Neuronal stem cell (in vitro differentiated cells): ENCODE measurements around the gene ZNF200.

Experiments
- DNase-seq: peaks from one replicate; pipeline ENCODE4 v3.0.0-alpha.2; 2013; ENCODE audit warnings: low spot score
- H2AFZ ChIP-seq: one replicate; pipeline ENCODE4 v1.6.1; 2013; ENCODE audit warnings: mild to moderate bottlenecking, low read length, inconsistent platforms
- H2AK5ac ChIP-seq: 2 replicates; pipeline ENCODE4 v1.6.1; 2013; ENCODE audit warnings: low read depth, mild to moderate bottlenecking, inconsistent platforms, low read length, moderate library complexity, mixed read lengths
- H2BK120ac ChIP-seq: 2 replicates; pipeline ENCODE4 v1.6.1; 2013; ENCODE audit warnings: low read depth, mild to moderate bottlenecking, inconsistent platforms, low read length, moderate library complexity, mixed read lengths
- H2BK12ac ChIP-seq: one replicate; pipeline ENCODE4 v1.6.1; 2013; ENCODE audit warnings: low read length, inconsistent platforms
- H2BK15ac ChIP-seq: 2 replicates; pipeline ENCODE4 v1.6.1; 2013; ENCODE audit warnings: mild to moderate bottlenecking, low read length, inconsistent platforms, mixed read lengths
- H2BK5ac ChIP-seq: one replicate; pipeline ENCODE4 v1.6.1; 2013; ENCODE audit warnings: inconsistent platforms, mild to moderate bottlenecking, low read length, moderate library complexity
- H3K14ac ChIP-seq: one replicate; pipeline ENCODE4 v1.6.1; 2013; ENCODE audit warnings: low read length, inconsistent platforms
- H3K18ac ChIP-seq: 2 replicates; pipeline ENCODE4 v1.6.1; 2013; ENCODE audit warnings: low read length, inconsistent platforms
- H3K23ac ChIP-seq: 2 replicates; pipeline ENCODE4 v1.6.1; 2013; ENCODE audit warnings: low read depth, mild to moderate bottlenecking, mixed read lengths, low read length, inconsistent platforms; ENCODE audit not compliant: poor library complexity
- H3K27ac ChIP-seq: replicated peaks from 3 replicates; pipeline ENCODE4 v1.5.1; 2013; ENCODE audit warnings: low read length, inconsistent platforms
- H3K27me3 ChIP-seq, 3 experiments: 2 replicates each; pipeline ENCODE4 v1.6.1; 2013; ENCODE audit warnings: low read length in 3 of 3, mild to moderate bottlenecking in 2 of 3, inconsistent platforms in 1 of 3, low read depth in 1 of 3, mixed read lengths in 1 of 3, moderate library complexity in 1 of 3; ENCODE audit not compliant: control insufficient read depth in 3 of 3, insufficient read depth in 3 of 3
- H3K36me3 ChIP-seq, 2 donors: replicated peaks in 1 of 2; 2 replicates each; pipeline ENCODE4 v1.6.1; 2013; ENCODE audit warnings: low read length in 2 of 2; ENCODE audit not compliant: control insufficient read depth in 2 of 2, insufficient read depth in 2 of 2
- H3K4ac ChIP-seq: 2 replicates; pipeline ENCODE4 v1.6.1; 2013; ENCODE audit warnings: inconsistent platforms, mild to moderate bottlenecking, low read length, moderate library complexity
- H3K4me1 ChIP-seq, 2 donors: 1 replicate in 1 of 2; 2 replicates in 1 of 2; pipeline ENCODE4 v1.6.1; 2013; ENCODE audit warnings: low read length in 2 of 2, low read depth in 1 of 2; ENCODE audit not compliant: control insufficient read depth in 2 of 2, insufficient read depth in 1 of 2
- H3K4me2 ChIP-seq: one replicate; pipeline ENCODE4 v1.6.1; 2013; ENCODE audit warnings: mild to moderate bottlenecking, low read length, inconsistent platforms; ENCODE audit not compliant: insufficient read depth, poor library complexity, severe bottlenecking
- H3K4me3 ChIP-seq, 2 donors: 2 replicates each; pipeline ENCODE4 v1.5.1; 2013; ENCODE audit warnings: low read length in 2 of 2, mild to moderate bottlenecking in 2 of 2, inconsistent platforms in 1 of 2, moderate library complexity in 1 of 2
- H3K79me1 ChIP-seq: one replicate; pipeline ENCODE4 v1.6.1; 2013; ENCODE audit warnings: low read depth, mild to moderate bottlenecking, inconsistent platforms, low read length, moderate library complexity
- H3K9ac ChIP-seq: one replicate; pipeline ENCODE4 v1.6.1; 2013; ENCODE audit warnings: mild to moderate bottlenecking, low read depth, low read length, inconsistent platforms; ENCODE audit not compliant: poor library complexity
- H3K9me3 ChIP-seq, 2 donors: replicated peaks in 1 of 2; 2 replicates each; pipeline versions ENCODE3 to v1.6.1; 2013; ENCODE audit warnings: low read length in 2 of 2, mild to moderate bottlenecking in 2 of 2, inconsistent platforms in 1 of 2, low read depth in 1 of 2, mixed read lengths in 1 of 2, moderate library complexity in 1 of 2; ENCODE audit not compliant: control insufficient read depth in 2 of 2, insufficient read depth in 1 of 2
- H4K8ac ChIP-seq: one replicate; pipeline ENCODE4 v1.6.1; 2013; ENCODE audit warnings: low read depth, mild to moderate bottlenecking, inconsistent platforms, low read length, moderate library complexity
- H4K91ac ChIP-seq: one replicate; pipeline ENCODE4 v1.6.1; 2013; ENCODE audit warnings: low read length, low read depth, mild to moderate bottlenecking, inconsistent platforms; ENCODE audit not compliant: poor library complexity
- WGBS, 2 donors: extraction: QIAGEN DNeasy Blood & Tissue Kit; methylation state at CpG; one replicate each; pipeline ENCODE4 v1.1.7; 2013; ENCODE audit warnings: missing lambda C conversion rate in 2 of 2, mixed read lengths in 1 of 2; ENCODE audit not compliant: insufficient read length in 2 of 2, insufficient replicate concordance in 1 of 2; ENCODE audit errors: extremely low coverage in 2 of 2; 5-methylcytosine and 5-hydroxymethylcytosine counted together

Gene ZNF200

DNA sequence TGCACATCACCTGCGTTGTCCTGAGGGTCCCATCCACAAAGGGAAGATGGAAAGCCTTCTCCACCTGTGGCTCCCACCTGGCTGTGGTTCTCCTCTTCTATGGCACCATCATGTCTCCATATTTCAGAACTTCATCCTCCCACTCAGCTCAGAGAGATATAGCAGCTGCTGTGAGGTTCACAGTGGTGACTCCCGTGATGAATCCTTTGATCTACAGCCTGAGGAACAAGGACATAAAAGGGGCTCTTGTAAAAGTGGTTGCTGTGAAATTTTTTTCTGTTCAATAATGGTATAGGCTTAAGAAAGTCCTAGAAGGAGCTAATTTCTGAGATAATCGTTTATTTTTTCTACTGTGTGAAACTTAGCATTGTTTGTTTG lies 18.7 kb downstream of the ZNF200 start:
- WGBS, 2 donors: no CpG with 5 or more reads among the region's 3 CpGs
- no peak overlapping the region for H3K27ac ChIP-seq
- no peak overlapping the region for H3K18ac ChIP-seq
- no peak overlapping the region for H2BK5ac ChIP-seq
- peaks cover 4 to 9% of the 10 kb centered on the region in 2 donors for H3K9me3 ChIP-seq
- no peak for DNase-seq
- H2BK12ac ChIP-seq: no peak overlapping the region
- H3K4me2 ChIP-seq: no peak overlapping the region
- H3K4me3 ChIP-seq: no peak overlapping the region
- H2BK15ac ChIP-seq: no peak overlapping the region
- H2AK5ac ChIP-seq: no peak overlapping the region
- no peak overlapping the region for H4K91ac ChIP-seq
- no peak overlapping the region for H2AFZ ChIP-seq
- H3K4ac ChIP-seq: no peak overlapping the region
- H3K23ac ChIP-seq: peak overlapping the region; percentile 47
- no peaks in the 10 kb centered on the region for H3K36me3 ChIP-seq
- H2BK120ac ChIP-seq: no peak overlapping the region
- peaks cover 0 to 1% (median 0%) of the 10 kb centered on the region in 3 experiments for H3K27me3 ChIP-seq
- no peaks in the 10 kb centered on the region for H3K4me1 ChIP-seq
- no peak overlapping the region for H3K9ac ChIP-seq
- H4K8ac ChIP-seq: no peak overlapping the region
- H3K14ac ChIP-seq: no peak overlapping the region
- peaks cover 2% of the 10 kb centered on the region for H3K79me1 ChIP-seq

- H2AK5ac ChIP-seq: no peak overlapping the region
- no CpG with 5 or more reads among the region's 11 CpGs for WGBS, 2 donors
- H3K4me1 ChIP-seq: no peaks in the 10 kb centered on the region
- no peak overlapping the region for H3K9ac ChIP-seq
- peaks cover 2% of the 10 kb centered on the region for H3K79me1 ChIP-seq
- no peak overlapping the region for H2BK12ac ChIP-seq
- DNase-seq: no peak
- H3K9me3 ChIP-seq: peaks cover 0 to 5% of the 10 kb centered on the region in 2 donors
- peaks cover 0 to 1% (median 0%) of the 10 kb centered on the region in 3 experiments for H3K27me3 ChIP-seq
- no peak overlapping the region for H2AFZ ChIP-seq
- H4K91ac ChIP-seq: no peak overlapping the region
- no peak overlapping the region for H3K18ac ChIP-seq
- H3K4me2 ChIP-seq: no peak overlapping the region
- no peak overlapping the region for H3K27ac ChIP-seq
- peak overlapping the region; percentile 47 for H3K23ac ChIP-seq
- H2BK15ac ChIP-seq: no peak overlapping the region
- no peak overlapping the region for H3K4me3 ChIP-seq
- H3K14ac ChIP-seq: no peak overlapping the region
- H2BK5ac ChIP-seq: no peak overlapping the region
- no peaks in the 10 kb centered on the region for H3K36me3 ChIP-seq
- no peak overlapping the region for H2BK120ac ChIP-seq
- H4K8ac ChIP-seq: no peak overlapping the region
- no peak overlapping the region for H3K4ac ChIP-seq
These were observed 19.2 kb downstream of the ZNF200 start for GRCh38 chr16:3215601-3216262.

GRCh38 chr16:3214904-3215600 lies 19.9 kb downstream of the ZNF200 start:
- no peak overlapping the region for H3K23ac ChIP-seq
- peaks cover 0 to 1% (median 0%) of the 10 kb centered on the region in 3 experiments for H3K27me3 ChIP-seq
- H4K8ac ChIP-seq: no peak overlapping the region
- no peak overlapping the region for H3K14ac ChIP-seq
- no peak overlapping the region for H3K9ac ChIP-seq
- H3K9me3 ChIP-seq: peaks cover 0 to 7% of the 10 kb centered on the region in 2 donors
- H3K4ac ChIP-seq: no peak overlapping the region
- no peak overlapping the region for H3K27ac ChIP-seq
- H3K4me3 ChIP-seq: no peak overlapping the region
- no peak overlapping the region for H2AFZ ChIP-seq
- no CpG with 5 or more reads among the region's 7 CpGs for WGBS, 2 donors
- no peak overlapping the region for H3K18ac ChIP-seq
- H2BK5ac ChIP-seq: no peak overlapping the region
- H3K4me2 ChIP-seq: no peak overlapping the region
- no peak overlapping the region for H4K91ac ChIP-seq
- no peak overlapping the region for H2BK12ac ChIP-seq
- H3K79me1 ChIP-seq: peaks cover 2% of the 10 kb centered on the region
- DNase-seq: no peak
- H3K36me3 ChIP-seq: no peaks in the 10 kb centered on the region
- H2BK120ac ChIP-seq: no peak overlapping the region
- H3K4me1 ChIP-seq: no peaks in the 10 kb centered on the region
- no peak overlapping the region for H2BK15ac ChIP-seq
- H2AK5ac ChIP-seq: no peak overlapping the region

GRCh38 chr16:3212567-3212966 lies 22.4 kb downstream of the ZNF200 start:
- Histone ChIP-seq H2BK15ac (no peak overlapping the region), H3K9me3 (peaks cover 2 to 11% of the 10 kb centered on the region in 2 donors), H3K79me1 (peaks cover 2% of the 10 kb centered on the region), H3K4ac (no peak overlapping the region), H2AFZ (no peak overlapping the region), H3K23ac (no peak overlapping the region), H3K18ac (no peak overlapping the region), H2BK12ac (no peak overlapping the region), H2BK120ac (no peak overlapping the region), H3K36me3 (no peaks in the 10 kb centered on the region), H2AK5ac (no peak overlapping the region), H2BK5ac (no peak overlapping the region), H3K4me2 (no peak overlapping the region), H4K8ac (no peak overlapping the region), H3K27ac (no peak overlapping the region), H4K91ac (no peak overlapping the region), H3K4me3 (no peak overlapping the region), H3K27me3 (peaks cover 0 to 1% (median 0%) of the 10 kb centered on the region in 3 experiments), H3K4me1 (no peaks in the 10 kb centered on the region), H3K9ac (no peak overlapping the region), H3K14ac (no peak overlapping the region)
- no peak for DNase-seq
- no CpG with 5 or more reads among the region's 1 CpG for WGBS, 2 donors
